ENCODE measurements around the gene HOMER2. TPM values are rescaled to one million over a fixed set of nuclear protein-coding genes. Genes with fewer than 3 reads are reported as not detected.

Gene HOMER2
- total and polyA plus RNA-seq, 2 of the 13 experiments (the other 11 are each of a cell fraction or from before 2014, with no cell fraction given): 12.9 to 14.1 TPM

DNA sequence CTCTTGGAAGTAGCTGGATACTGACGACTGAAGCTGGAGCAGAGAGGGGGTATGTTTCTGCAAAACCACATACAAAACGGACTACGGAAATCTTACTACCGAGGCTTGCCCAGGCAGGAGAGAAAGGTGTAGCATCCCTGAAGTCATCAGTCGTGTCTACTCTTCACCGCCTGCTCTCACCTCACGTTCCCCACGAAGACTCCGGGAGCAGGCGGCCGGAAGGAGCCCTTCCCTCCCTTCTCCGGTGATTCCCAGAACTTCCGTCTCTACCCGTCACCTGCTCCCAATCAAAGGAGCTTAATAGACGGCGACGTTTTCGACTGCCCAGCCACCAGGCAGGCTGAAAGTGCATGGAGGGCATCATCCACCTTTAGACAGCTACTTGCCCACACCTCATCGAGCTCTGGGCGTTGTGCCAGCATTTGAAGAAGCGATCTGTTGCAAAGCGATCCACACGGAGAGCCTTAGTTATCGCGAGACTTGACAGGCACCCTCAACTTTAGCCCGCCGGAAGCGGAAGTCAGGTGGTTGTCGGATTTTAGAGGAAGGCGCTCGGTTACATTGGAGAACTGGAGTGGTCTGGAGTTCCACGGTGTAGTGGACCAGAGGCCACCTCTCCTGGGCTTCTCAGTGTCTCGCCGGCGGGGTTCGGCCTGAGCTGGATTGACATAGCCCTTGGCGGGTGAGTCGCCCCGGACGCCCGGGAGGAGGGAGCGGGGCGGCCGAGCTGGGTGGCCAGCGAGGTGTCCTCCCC lies 33.3 kb upstream of the HOMER2 start, which contains the start of gene RAMAC (continued):
- TF ChIP-seq, protein P1, sequence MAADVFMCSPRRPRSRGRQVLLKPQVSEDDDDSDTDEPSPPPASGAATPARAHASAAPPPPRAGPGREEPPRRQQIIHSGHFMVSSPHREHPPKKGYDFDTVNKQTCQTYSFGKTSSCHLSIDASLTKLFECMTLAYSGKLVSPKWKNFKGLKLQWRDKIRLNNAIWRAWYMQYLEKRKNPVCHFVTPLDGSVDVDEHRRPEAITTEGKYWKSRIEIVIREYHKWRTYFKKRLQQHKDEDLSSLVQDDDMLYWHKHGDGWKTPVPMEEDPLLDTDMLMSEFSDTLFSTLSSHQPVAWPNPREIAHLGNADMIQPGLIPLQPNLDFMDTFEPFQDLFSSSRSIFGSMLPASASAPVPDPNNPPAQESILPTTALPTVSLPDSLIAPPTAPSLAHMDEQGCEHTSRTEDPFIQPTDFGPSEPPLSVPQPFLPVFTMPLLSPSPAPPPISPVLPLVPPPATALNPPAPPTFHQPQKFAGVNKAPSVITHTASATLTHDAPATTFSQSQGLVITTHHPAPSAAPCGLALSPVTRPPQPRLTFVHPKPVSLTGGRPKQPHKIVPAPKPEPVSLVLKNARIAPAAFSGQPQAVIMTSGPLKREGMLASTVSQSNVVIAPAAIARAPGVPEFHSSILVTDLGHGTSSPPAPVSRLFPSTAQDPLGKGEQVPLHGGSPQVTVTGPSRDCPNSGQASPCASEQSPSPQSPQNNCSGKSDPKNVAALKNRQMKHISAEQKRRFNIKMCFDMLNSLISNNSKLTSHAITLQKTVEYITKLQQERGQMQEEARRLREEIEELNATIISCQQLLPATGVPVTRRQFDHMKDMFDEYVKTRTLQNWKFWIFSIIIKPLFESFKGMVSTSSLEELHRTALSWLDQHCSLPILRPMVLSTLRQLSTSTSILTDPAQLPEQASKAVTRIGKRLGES (CRISPR knock-in tag; IDR thresholded peaks at IDR 0.05; ENCODE audit: borderline replicate concordance): peak; percentile 66; the same call in 1 of the 2 replicates
- TF ChIP-seq HDAC6 (IDR thresholded peaks at IDR 0.05; ENCODE audit: low read depth, low read length) (no peak), SPEN (CRISPR knock-in tag; IDR thresholded peaks at IDR 0.05; ENCODE audit: low read depth) (peak; percentile 81), DPF2 (CRISPR knock-in tag; IDR thresholded peaks at IDR 0.05; ENCODE audit: borderline replicate concordance, low read depth) (no peak), ZNF451 (CRISPR knock-in tag; IDR thresholded peaks at IDR 0.05) (peak; percentile 63; the same call in 1 of the 2 replicates), SALL2 (CRISPR knock-in tag; IDR thresholded peaks at IDR 0.05) (no peak), ZNF260 (CRISPR knock-in tag; IDR thresholded peaks at IDR 0.05; ENCODE audit: borderline replicate concordance, low read depth) (no peak), KAT7 (CRISPR knock-in tag; IDR thresholded peaks at IDR 0.05; ENCODE audit: borderline replicate concordance) (peak; percentile 81; the same call in 1 of the 2 replicates), ZNF577 (CRISPR knock-in tag; IDR thresholded peaks at IDR 0.05; ENCODE audit: borderline replicate concordance, low read depth) (no peak), ZNF383 (CRISPR knock-in tag; IDR thresholded peaks at IDR 0.05; ENCODE audit: borderline replicate concordance) (no peak)
- TF ChIP-seq, protein P2, sequence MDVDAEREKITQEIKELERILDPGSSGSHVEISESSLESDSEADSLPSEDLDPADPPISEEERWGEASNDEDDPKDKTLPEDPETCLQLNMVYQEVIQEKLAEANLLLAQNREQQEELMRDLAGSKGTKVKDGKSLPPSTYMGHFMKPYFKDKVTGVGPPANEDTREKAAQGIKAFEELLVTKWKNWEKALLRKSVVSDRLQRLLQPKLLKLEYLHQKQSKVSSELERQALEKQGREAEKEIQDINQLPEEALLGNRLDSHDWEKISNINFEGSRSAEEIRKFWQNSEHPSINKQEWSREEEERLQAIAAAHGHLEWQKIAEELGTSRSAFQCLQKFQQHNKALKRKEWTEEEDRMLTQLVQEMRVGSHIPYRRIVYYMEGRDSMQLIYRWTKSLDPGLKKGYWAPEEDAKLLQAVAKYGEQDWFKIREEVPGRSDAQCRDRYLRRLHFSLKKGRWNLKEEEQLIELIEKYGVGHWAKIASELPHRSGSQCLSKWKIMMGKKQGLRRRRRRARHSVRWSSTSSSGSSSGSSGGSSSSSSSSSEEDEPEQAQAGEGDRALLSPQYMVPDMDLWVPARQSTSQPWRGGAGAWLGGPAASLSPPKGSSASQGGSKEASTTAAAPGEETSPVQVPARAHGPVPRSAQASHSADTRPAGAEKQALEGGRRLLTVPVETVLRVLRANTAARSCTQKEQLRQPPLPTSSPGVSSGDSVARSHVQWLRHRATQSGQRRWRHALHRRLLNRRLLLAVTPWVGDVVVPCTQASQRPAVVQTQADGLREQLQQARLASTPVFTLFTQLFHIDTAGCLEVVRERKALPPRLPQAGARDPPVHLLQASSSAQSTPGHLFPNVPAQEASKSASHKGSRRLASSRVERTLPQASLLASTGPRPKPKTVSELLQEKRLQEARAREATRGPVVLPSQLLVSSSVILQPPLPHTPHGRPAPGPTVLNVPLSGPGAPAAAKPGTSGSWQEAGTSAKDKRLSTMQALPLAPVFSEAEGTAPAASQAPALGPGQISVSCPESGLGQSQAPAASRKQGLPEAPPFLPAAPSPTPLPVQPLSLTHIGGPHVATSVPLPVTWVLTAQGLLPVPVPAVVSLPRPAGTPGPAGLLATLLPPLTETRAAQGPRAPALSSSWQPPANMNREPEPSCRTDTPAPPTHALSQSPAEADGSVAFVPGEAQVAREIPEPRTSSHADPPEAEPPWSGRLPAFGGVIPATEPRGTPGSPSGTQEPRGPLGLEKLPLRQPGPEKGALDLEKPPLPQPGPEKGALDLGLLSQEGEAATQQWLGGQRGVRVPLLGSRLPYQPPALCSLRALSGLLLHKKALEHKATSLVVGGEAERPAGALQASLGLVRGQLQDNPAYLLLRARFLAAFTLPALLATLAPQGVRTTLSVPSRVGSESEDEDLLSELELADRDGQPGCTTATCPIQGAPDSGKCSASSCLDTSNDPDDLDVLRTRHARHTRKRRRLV (CRISPR knock-in tag; IDR thresholded peaks at IDR 0.05): peak; percentile 73; the same call in 1 of the 2 replicates
- TF ChIP-seq, protein P3, sequence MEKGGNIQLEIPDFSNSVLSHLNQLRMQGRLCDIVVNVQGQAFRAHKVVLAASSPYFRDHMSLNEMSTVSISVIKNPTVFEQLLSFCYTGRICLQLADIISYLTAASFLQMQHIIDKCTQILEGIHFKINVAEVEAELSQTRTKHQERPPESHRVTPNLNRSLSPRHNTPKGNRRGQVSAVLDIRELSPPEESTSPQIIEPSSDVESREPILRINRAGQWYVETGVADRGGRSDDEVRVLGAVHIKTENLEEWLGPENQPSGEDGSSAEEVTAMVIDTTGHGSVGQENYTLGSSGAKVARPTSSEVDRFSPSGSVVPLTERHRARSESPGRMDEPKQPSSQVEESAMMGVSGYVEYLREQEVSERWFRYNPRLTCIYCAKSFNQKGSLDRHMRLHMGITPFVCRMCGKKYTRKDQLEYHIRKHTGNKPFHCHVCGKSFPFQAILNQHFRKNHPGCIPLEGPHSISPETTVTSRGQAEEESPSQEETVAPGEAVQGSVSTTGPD (CRISPR knock-in tag; IDR thresholded peaks at IDR 0.05): no peak
- TF ChIP-seq, protein P4, sequence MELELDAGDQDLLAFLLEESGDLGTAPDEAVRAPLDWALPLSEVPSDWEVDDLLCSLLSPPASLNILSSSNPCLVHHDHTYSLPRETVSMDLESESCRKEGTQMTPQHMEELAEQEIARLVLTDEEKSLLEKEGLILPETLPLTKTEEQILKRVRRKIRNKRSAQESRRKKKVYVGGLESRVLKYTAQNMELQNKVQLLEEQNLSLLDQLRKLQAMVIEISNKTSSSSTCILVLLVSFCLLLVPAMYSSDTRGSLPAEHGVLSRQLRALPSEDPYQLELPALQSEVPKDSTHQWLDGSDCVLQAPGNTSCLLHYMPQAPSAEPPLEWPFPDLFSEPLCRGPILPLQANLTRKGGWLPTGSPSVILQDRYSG (CRISPR knock-in tag; IDR thresholded peaks at IDR 0.05): peak; percentile 94; the same call in 1 of the 2 replicates
- TF ChIP-seq, protein P5, sequence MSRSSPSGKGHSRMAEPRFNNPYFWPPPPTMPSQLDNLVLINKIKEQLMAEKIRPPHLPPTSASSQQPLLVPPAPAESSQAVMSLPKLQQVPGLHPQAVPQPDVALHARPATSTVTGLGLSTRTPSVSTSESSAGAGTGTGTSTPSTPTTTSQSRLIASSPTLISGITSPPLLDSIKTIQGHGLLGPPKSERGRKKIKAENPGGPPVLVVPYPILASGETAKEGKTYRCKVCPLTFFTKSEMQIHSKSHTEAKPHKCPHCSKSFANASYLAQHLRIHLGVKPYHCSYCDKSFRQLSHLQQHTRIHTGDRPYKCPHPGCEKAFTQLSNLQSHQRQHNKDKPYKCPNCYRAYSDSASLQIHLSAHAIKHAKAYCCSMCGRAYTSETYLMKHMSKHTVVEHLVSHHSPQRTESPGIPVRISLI (CRISPR knock-in tag; IDR thresholded peaks at IDR 0.05; ENCODE audit: borderline replicate concordance): no peak
